NB4 (cell line): Measurements from ENCODE around the gene EPHB1.
"Not testable (repeated sequence)": the region's sequence is repeated elsewhere in the genome, so short reads cannot be mapped to it uniquely, and the experiment has no call there.

Experiments
- DNase-seq: peaks from one replicate; pipeline ENCODE4 v3.0.0; 2010; ENCODE audit warnings: low read depth
- H3K4me3 ChIP-seq: one replicate; pipeline ENCODE4 v1.5.1; 2011; ENCODE audit warnings: mild to moderate bottlenecking, low read depth, low read length, moderate library complexity
- CTCF ChIP-seq: IDR thresholded peaks from one replicate; pipeline ENCODE4 v1.5.1; 2012; ENCODE audit warnings: low read depth, low read length
- MAX ChIP-seq: IDR thresholded peaks from 2 replicates; pipeline ENCODE4 v1.6.1; 2011; ENCODE audit warnings: low read depth, low read length
- MYC ChIP-seq: IDR thresholded peaks from 2 replicates; pipeline ENCODE4 v1.6.1; 2011; ENCODE audit warnings: low read depth, low read length
- POLR2A ChIP-seq: IDR thresholded peaks from 2 replicates; pipeline ENCODE4 v1.6.1; 2011; ENCODE audit warnings: mild to moderate bottlenecking; ENCODE audit not compliant: insufficient read length; ENCODE audit errors: extremely low read depth

The EPHB1 gene

GRCh38 chr3:134965865-134966481 lies 170.9 kb downstream of the EPHB1 start:
- no peak for DNase-seq
- TF ChIP-seq MAX (no peak), CTCF (no peak)

GRCh38 chr3:134970895-134971294 lies 175.8 kb downstream of the EPHB1 start:
- no peak for DNase-seq

More at GRCh38 chr3:134965865-134966481, 170.9 kb downstream of the EPHB1 start:
- H3K4me3 ChIP-seq = no peak overlapping the region

GRCh38 chr3:134971306-134971705 lies 176.2 kb downstream of the EPHB1 start:
- H3K4me3 ChIP-seq = no peak overlapping the region
- DNase-seq = no peak
- TF ChIP-seq MAX (no peak), CTCF (no peak), MYC (no peak), POLR2A (no peak)

More at GRCh38 chr3:134970895-134971294, 175.8 kb downstream of the EPHB1 start:
- TF ChIP-seq MYC = no peak
- no peak for TF ChIP-seq CTCF
- TF ChIP-seq POLR2A = no peak
- TF ChIP-seq MAX = no peak
- H3K4me3 ChIP-seq = no peak overlapping the region

GRCh38 chr3:134971907-134972306 lies 176.8 kb downstream of the EPHB1 start:
- not testable (repeated sequence) for DNase-seq, H3K4me3 ChIP-seq

GRCh38 chr3:134972836-134973455 lies 177.9 kb downstream of the EPHB1 start:
- TF ChIP-seq MYC (no peak), CTCF (no peak), POLR2A (no peak), MAX (no peak)
- H3K4me3 ChIP-seq = no peak overlapping the region
- no peak for DNase-seq

- DNase-seq = no peak
- TF ChIP-seq CTCF = no peak
- TF ChIP-seq MAX = no peak
- no peak for TF ChIP-seq POLR2A
- H3K4me3 ChIP-seq = no peak overlapping the region
These were observed 179.6 kb downstream of the EPHB1 start for GRCh38 chr3:134974624-134975023.
